CD4-positive, alpha-beta T cell treated with Interleukin-15 for 1 hour (primary cell): ENCODE data around the gene LRSAM1.

ENCODE experiments used
- DNase-seq: peaks from one replicate; pipeline ENCODE4 v3.0.0-alpha.2; 2020

Gene LRSAM1

GRCh38 chr9:127450830-127451607, at the start of gene LRSAM1, which contains the start of gene RPL12:
Gene LRSAM1 (plus strand): TSS chr9:127451510. CDS start chr9:127454528, 3,018 bp downstream.
Gene RPL12 (minus strand): TSS chr9:127451406. CDS start chr9:127451317, 89 bp downstream.
- peak; percentile 95 for DNase-seq

GRCh38 chr9:127402401-127403090, 48.8 kb upstream of the LRSAM1 start:
- DNase-seq = no peak

GRCh38 chr9:127403507-127404192, 47.7 kb upstream of the LRSAM1 start:
- DNase-seq = no peak

- no peak for DNase-seq
Observed at GRCh38 chr9:127404631-127405030, 46.7 kb upstream of the LRSAM1 start.

- no peak for DNase-seq
Observed at GRCh38 chr9:127405344-127406125, 45.8 kb upstream of the LRSAM1 start.

GRCh38 chr9:127406799-127407491, 44.4 kb upstream of the LRSAM1 start:
- DNase-seq = no peak

- DNase-seq = no peak
Observed at GRCh38 chr9:127407492-127407843, 43.8 kb upstream of the LRSAM1 start.

- no peak for DNase-seq
Observed at GRCh38 chr9:127411122-127411521, 40.2 kb upstream of the LRSAM1 start.

- no peak for DNase-seq
Observed at GRCh38 chr9:127415141-127415540, 36.2 kb upstream of the LRSAM1 start.

GRCh38 chr9:127415657-127416056, 35.7 kb upstream of the LRSAM1 start:
- no peak for DNase-seq

- no peak for DNase-seq
Observed at GRCh38 chr9:127417131-127418036, 33.9 kb upstream of the LRSAM1 start.

- DNase-seq = peak; percentile 39
Observed at GRCh38 chr9:127418037-127418471, 33.3 kb upstream of the LRSAM1 start.

GRCh38 chr9:127419348-127419747, 32.0 kb upstream of the LRSAM1 start:
- no peak for DNase-seq

- DNase-seq = no peak
Observed at GRCh38 chr9:127421057-127421456, 30.3 kb upstream of the LRSAM1 start.

GRCh38 chr9:127422133-127422782, 29.1 kb upstream of the LRSAM1 start:
- no peak for DNase-seq

- DNase-seq = no peak
Observed at GRCh38 chr9:127422787-127423186, 28.5 kb upstream of the LRSAM1 start.

GRCh38 chr9:127423476-127423933, 27.8 kb upstream of the LRSAM1 start:
- no peak for DNase-seq

- DNase-seq = peak; percentile 89
Observed at GRCh38 chr9:127423934-127424675, 27.2 kb upstream of the LRSAM1 start, which contains the start of gene ZNF79. Gene ZNF79 (plus strand): TSS chr9:127424382. CDS start chr9:127424788, 406 bp downstream.

GRCh38 chr9:127424676-127424999, 26.7 kb upstream of the LRSAM1 start:
- DNase-seq = no peak

- DNase-seq = no peak
Observed at GRCh38 chr9:127426756-127427155, 24.6 kb upstream of the LRSAM1 start.
